Ishikawa (cell line): Measurements from ENCODE around the gene CCDC69.

Experiments used
- CEBPB ChIP-seq: IDR thresholded peaks from 2 replicates; pipeline ENCODE4 v1.6.1; 2012
- CREB1 ChIP-seq: IDR thresholded peaks from 2 replicates; pipeline ENCODE4 v1.6.1; 2012; ENCODE audit warnings: low read depth
- EGR1 ChIP-seq: IDR thresholded peaks from 2 replicates; pipeline ENCODE4 v1.6.1; 2012
- EP300 ChIP-seq: IDR thresholded peaks from 2 replicates; pipeline ENCODE4 v1.6.1; 2012; ENCODE audit warnings: borderline replicate concordance
- FOXM1 ChIP-seq: IDR thresholded peaks from 2 replicates; pipeline ENCODE4 v1.6.1; 2012; ENCODE audit warnings: low read depth, borderline replicate concordance
- MAX ChIP-seq: IDR thresholded peaks from 2 replicates; pipeline ENCODE4 v1.6.1; 2012
- NFIC ChIP-seq: IDR thresholded peaks from 2 replicates; pipeline ENCODE4 v1.6.1; 2012
- RAD21 ChIP-seq: IDR thresholded peaks from 2 replicates; pipeline ENCODE4 v1.6.1; 2012; ENCODE audit warnings: low read depth
- REST ChIP-seq: IDR thresholded peaks from 2 replicates; pipeline ENCODE4 v1.6.1; 2012; ENCODE audit warnings: low read depth, mild to moderate bottlenecking
- TAF1 ChIP-seq: IDR thresholded peaks from 2 replicates; pipeline ENCODE4 v1.6.1; 2012; ENCODE audit warnings: low read depth, mild to moderate bottlenecking
- TCF12 ChIP-seq: IDR thresholded peaks from 2 replicates; pipeline ENCODE4 v1.6.1; 2012; ENCODE audit warnings: low read depth
- TEAD4 ChIP-seq: IDR thresholded peaks from 2 replicates; pipeline ENCODE4 v1.6.1; 2012
- YY1 ChIP-seq: IDR thresholded peaks from 2 replicates; pipeline ENCODE4 v1.6.1; 2012; ENCODE audit warnings: low read depth
- ZBTB7A ChIP-seq: IDR thresholded peaks from 2 replicates; pipeline ENCODE4 v1.6.1; 2012; ENCODE audit warnings: low read depth
- TF ChIP-seq, protein P1 (sequence below): IDR thresholded peaks from 2 replicates; pipeline ENCODE4 v1.6.1; 2012

Gene CCDC69

GRCh38 chr5:151196556-151197290 is 27.2 kb downstream of the CCDC69 start:
- TF ChIP-seq NFIC = no peak
- no peak for TF ChIP-seq EGR1
- no peak for TF ChIP-seq REST
- TF ChIP-seq EP300 = no peak
- no peak for TF ChIP-seq MAX
- TF ChIP-seq TCF12 = no peak
- TF ChIP-seq RAD21 = no peak
- no peak for TF ChIP-seq CREB1
- TF ChIP-seq TAF1 = no peak
- TF ChIP-seq CEBPB = no peak
- TF ChIP-seq, protein P1, sequence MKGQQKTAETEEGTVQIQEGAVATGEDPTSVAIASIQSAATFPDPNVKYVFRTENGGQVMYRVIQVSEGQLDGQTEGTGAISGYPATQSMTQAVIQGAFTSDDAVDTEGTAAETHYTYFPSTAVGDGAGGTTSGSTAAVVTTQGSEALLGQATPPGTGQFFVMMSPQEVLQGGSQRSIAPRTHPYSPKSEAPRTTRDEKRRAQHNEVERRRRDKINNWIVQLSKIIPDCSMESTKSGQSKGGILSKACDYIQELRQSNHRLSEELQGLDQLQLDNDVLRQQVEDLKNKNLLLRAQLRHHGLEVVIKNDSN = no peak
- no peak for TF ChIP-seq ZBTB7A
- no peak for TF ChIP-seq YY1
- no peak for TF ChIP-seq FOXM1

- TF ChIP-seq NFIC = no peak
- TF ChIP-seq FOXM1 = no peak
- TF ChIP-seq TEAD4 = no peak
- TF ChIP-seq RAD21 = no peak
- TF ChIP-seq, protein P1 = no peak
- no peak for TF ChIP-seq TAF1
- TF ChIP-seq EP300 = no peak
- no peak for TF ChIP-seq EGR1
- no peak for TF ChIP-seq CREB1
- no peak for TF ChIP-seq YY1
- TF ChIP-seq MAX = no peak
- TF ChIP-seq TCF12 = no peak
- TF ChIP-seq REST = no peak
- TF ChIP-seq CEBPB = no peak
- no peak for TF ChIP-seq ZBTB7A
Observed at GRCh38 chr5:151195622-151196021, 28.3 kb downstream of the CCDC69 start.

DNA sequence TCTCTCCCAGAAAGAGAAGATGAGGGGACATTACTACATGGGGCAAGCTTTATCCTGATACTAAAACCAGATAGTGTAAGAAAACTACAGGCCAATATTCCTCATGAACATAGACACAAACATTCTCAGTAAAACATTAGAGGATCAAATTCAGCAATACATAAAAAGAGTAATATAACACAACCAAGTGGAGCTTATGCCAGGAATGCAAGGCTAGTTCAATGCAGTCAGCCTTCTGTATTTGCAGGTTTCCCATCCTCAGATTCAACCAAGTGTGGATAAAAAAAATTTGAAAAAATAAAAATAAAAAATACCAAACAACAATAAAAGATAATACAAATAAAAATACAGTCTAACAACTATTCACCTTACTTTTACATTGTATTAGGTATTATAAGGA is 31.3 kb downstream of the CCDC69 start:
- no peak for TF ChIP-seq CREB1
- TF ChIP-seq CEBPB = no peak
- no peak for TF ChIP-seq TEAD4
- TF ChIP-seq REST = no peak
- TF ChIP-seq, protein P1 = no peak
- TF ChIP-seq EP300 = no peak
- TF ChIP-seq RAD21 = no peak

DNA sequence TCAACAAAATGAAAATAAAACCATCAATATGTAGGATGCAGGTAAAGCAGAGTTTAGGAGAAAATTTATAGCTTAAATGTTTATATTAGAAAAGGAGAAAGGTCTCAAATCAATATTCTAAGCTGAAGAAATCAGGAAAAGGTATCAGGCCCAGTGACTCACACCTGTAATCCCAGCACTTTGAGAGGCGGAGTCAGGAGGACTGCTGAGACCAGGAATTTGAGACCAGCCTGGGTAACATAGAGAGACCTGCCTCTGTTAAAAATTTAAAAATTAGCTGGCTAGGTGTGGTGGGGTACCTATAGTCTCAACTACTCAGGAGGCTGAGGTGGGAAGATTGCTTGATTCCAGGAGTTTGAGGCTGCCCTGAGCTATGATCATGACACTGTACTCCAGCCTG is 32.2 kb downstream of the CCDC69 start:
- TF ChIP-seq TCF12 = no peak
- TF ChIP-seq EP300 = no peak
